HepG2 (cell line): Measurements from ENCODE around the gene COMMD2. TPM values are rescaled to one million over a fixed set of nuclear protein-coding genes. Genes with fewer than 3 reads are reported as not detected.

Experiments used
- CEBPZ ChIP-seq: IDR thresholded peaks from 2 replicates; pipeline ENCODE4 v1.6.1; 2012; ENCODE audit warnings: low read length, improper control_type of control experiment
- HINFP ChIP-seq: sonication (generic); formaldehyde crosslinking; IDR thresholded peaks from 2 replicates; pipeline ENCODE4 v1.4.0; 2020; ENCODE audit warnings: low read depth, mild to moderate bottlenecking, missing genetic modification reagents
- ISX ChIP-seq: sonication (generic); formaldehyde crosslinking; conservative IDR thresholded peaks from 2 replicates; pipeline ENCODE4 v1.5.0; 2020; ENCODE audit warnings: missing genetic modification reagents
- LRRFIP1 ChIP-seq: sonication (generic); formaldehyde crosslinking; conservative IDR thresholded peaks from 2 replicates; pipeline ENCODE4 v1.4.0; 2020; ENCODE audit warnings: missing genetic modification reagents
- NFE2L1 ChIP-seq: sonication (generic); formaldehyde crosslinking; IDR thresholded peaks from 2 replicates; pipeline ENCODE4 v1.4.0; 2020; ENCODE audit warnings: missing genetic modification reagents, mild to moderate bottlenecking, borderline replicate concordance
- NFIC ChIP-seq: IDR thresholded peaks from 2 replicates; pipeline ENCODE4 v1.6.1; 2012; ENCODE audit warnings: mild to moderate bottlenecking, low read length, inconsistent platforms
- SP1 ChIP-seq, 2 experiments: fragments of 450-650 bp in 1 of 2; sonication (generic) in 1 of 2; formaldehyde crosslinking in 1 of 2; IDR thresholded peaks; 2 replicates each; pipeline versions ENCODE4 v1.4.0 to v1.6.1; 2016 to 2020; ENCODE audit warnings: missing genetic modification reagents in 1 of 2
- ZBTB25 ChIP-seq: IDR thresholded peaks from 2 replicates; pipeline ENCODE4 v1.6.1; 2018; ENCODE audit warnings: missing genetic modification reagents
- ZBTB44 ChIP-seq: sonication (generic); formaldehyde crosslinking; IDR thresholded peaks from 2 replicates; pipeline ENCODE4 v1.4.0; 2020; ENCODE audit warnings: missing genetic modification reagents
- ZBTB46 ChIP-seq: sonication (generic); formaldehyde crosslinking; IDR thresholded peaks from 2 replicates; pipeline ENCODE4 v1.4.0; 2020; ENCODE audit warnings: mild to moderate bottlenecking, missing genetic modification reagents, borderline replicate concordance
- ZNF414 ChIP-seq: sonication (generic); formaldehyde crosslinking; IDR thresholded peaks from 2 replicates; pipeline ENCODE4 v1.5.0; 2020; ENCODE audit warnings: missing genetic modification reagents
- ZNF704 ChIP-seq: sonication (generic); formaldehyde crosslinking; IDR thresholded peaks from 2 replicates; pipeline ENCODE4 v1.8.1; 2023; ENCODE audit warnings: mild to moderate bottlenecking, inconsistent platforms, moderate library complexity, missing genetic modification reagents, borderline replicate concordance
- polyA plus RNA-seq, 8 experiments: library from polyadenylated mRNA; depleted of rRNA in 3 of 8; stranded (reverse) in 7 of 8; unstranded in 1 of 8; fragments of >200 nt; fragmentation: Illumina TruSeq in 4 of 8; extraction: Trizol in 4 of 8; gene quantifications; 2 replicates each; pipeline versions ENCODE4 v1.2.1 to v1.2.3, GENCODE V29; 2011 to 2016; ENCODE audit warnings: low read depth in 4 of 8, missing spikeins in 1 of 8, mixed read lengths in 1 of 8; ENCODE audit not compliant: insufficient read depth in 1 of 8
- total RNA-seq, 5 experiments: library from RNA; depleted of rRNA; stranded (reverse); fragments of >200 nt; fragmentation: Illumina TruSeq; extraction: Trizol; gene quantifications; 2 replicates each; pipeline ENCODE4 v1.2.3, GENCODE V29; 2016; ENCODE audit warnings: low read depth in 1 of 5

Gene COMMD2
- total and polyA plus RNA-seq, 2 of the 13 experiments (the other 11 are each of a cell fraction or from before 2014, with no cell fraction given) = 33.0 to 57.6 TPM

GRCh38 chr3:149752051-149752787 lies at the start of gene COMMD2 (continued):
- 0 out of 2 replicates have a peak, but pooled peaks have one; percentile 53 for TF ChIP-seq ZNF704 (CRISPR knock-in tag)
- TF ChIP-seq NFIC = 0 out of 2 replicates have a peak, but pooled peaks have one; percentile 41
- TF ChIP-seq CEBPZ = no peak
- TF ChIP-seq NFE2L1 (CRISPR knock-in tag) = no peak
- TF ChIP-seq ZBTB25 = peak; percentile 88
- no peak for TF ChIP-seq ZBTB44 (CRISPR knock-in tag)
- peak; percentile 81; the same call in 1 of the 2 replicates for TF ChIP-seq HINFP (CRISPR knock-in tag)
- TF ChIP-seq SP1 (IDR thresholded peaks at IDR 0.05) = no peak
- peak; percentile 66 for TF ChIP-seq SP1 (CRISPR knock-in tag; IDR thresholded peaks at IDR 0.05)
- no peak for TF ChIP-seq LRRFIP1
- TF ChIP-seq ZBTB46 (CRISPR knock-in tag) = no peak
- no peak for TF ChIP-seq ISX (CRISPR knock-in tag)
- peak; percentile 79; the same call in 1 of the 2 replicates for TF ChIP-seq ZNF414 (CRISPR knock-in tag)
